ENCODE measurements around the gene WDR44. TPM values are rescaled to one million over a fixed set of nuclear protein-coding genes. Genes with fewer than 3 reads are reported as not detected.

WDR44 gene
- total RNA-seq, 2 experiments from 2014 or later, result 26.5 to 29.7 TPM

DNA sequence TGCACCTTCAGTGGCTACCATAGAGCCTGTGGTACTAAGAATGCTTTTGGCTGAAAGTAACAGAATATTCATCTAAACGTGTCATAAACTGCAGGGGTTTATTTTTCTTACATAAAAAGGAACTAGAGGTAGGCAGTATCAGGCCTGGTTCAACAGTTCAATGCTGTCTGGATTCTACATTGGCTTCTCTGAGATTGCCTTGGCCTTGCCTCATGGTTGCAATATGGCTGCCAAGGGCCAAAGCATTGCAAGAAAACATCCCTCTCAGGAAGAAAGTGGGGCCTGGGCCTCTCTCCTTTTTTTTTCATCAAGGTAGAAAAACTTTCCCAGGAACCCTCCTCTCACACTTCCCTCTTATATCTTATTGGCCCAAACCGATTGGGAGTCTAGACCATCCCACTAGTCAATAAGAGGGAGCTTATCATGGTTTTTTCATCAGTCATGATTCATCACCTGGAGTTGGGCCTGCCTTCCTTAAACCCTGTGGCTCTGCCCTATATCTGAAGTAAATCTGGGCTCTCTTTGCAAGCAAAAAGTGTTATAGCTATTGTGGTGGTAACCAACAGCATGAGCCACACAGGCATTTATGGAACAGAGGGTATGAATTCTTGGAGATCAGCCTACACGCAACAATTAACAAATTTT, 147.9 kb downstream of the WDR44 start:
- no peak for ATAC-seq
- H3K4me1 Mint-ChIP-seq (ENCODE audit: low read depth), result peaks cover 22% of the 10 kb centered on the region
- H3K9me3 Mint-ChIP-seq (ENCODE audit: insufficient read depth), result no peaks in the 10 kb centered on the region
- DNase-seq, result no peak
- no peaks in the 10 kb centered on the region for H3K27me3 Mint-ChIP-seq (ENCODE audit: low read depth)
- H3K36me3 Mint-ChIP-seq (ENCODE audit: low read depth), result peaks cover 10% of the 10 kb centered on the region
- no peak overlapping the region for H3K4me3 Mint-ChIP-seq
- H3K27ac Mint-ChIP-seq, result no peak overlapping the region
- ChIA-PET POLR2A (interaction anchor here (4.1 kb wide), 1 partner anchor 39 kb away, joined by 155 read pairs; no protein-coding TSS in a partner anchor), CTCF (no interaction called here)

DNA sequence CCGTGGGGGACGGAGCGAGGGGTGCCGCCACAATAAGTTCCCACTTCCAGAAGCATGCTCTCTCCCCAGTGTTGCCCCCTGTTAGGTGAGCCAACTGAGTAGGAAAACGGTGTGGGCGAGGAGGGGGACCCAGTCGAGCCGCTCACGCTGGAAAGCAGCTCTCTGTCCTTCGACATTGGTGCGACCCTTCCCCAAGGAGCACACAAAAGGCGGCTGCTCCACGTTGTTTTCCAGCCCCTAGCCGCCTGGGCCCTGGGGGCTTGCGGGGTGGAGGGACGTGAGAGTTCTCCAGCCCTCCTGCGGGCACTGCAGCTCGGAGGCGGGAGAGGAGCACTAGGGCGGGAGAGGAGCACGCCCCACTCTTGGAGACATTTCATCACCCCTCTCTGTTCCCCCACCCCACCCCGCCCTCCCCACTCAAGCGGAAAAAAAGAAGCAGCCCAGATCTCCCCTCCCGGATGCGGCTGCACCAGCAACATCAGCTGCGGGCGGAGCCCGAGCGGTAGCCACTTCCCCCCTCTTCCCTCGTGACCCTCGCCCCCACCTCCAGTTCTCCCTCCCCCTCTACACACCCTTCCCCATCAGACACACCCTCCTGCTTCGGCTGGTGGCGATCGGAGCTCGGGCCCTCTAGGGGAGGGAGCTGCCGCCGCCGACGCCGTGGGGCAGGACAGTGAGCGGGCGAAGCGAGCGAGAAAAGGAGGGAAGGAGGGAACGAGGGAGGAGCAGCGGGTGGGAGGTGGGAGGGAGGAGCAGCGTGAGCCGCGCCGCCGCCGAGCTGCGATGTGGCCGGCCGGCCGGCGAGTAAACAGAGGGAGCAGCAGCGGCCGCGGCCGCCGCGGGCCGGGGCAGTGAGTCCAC, 149.4 kb downstream of the WDR44 start, which contains the start of gene DOCK11:
Gene DOCK11 (plus strand): TSS at position 755 of the 861 bp plus-strand sequence. CDS start 157 bp downstream, outside the sequence.
- Mint-ChIP-seq H3K36me3 (ENCODE audit: low read depth) (peaks cover 11% of the 10 kb centered on the region), H3K27ac (peak within 1 kb of the TSS; percentile 99), H3K27me3 (ENCODE audit: low read depth) (no peaks in the 10 kb centered on the region), H3K9me3 (ENCODE audit: insufficient read depth) (no peaks in the 10 kb centered on the region), H3K4me3 (peak within 1 kb of the TSS; percentile 99), H3K4me1 (ENCODE audit: low read depth) (peaks cover 31% of the 10 kb centered on the region)
- ATAC-seq (peak; percentile 72), DNase-seq (peak; percentile 89)
- CTCF ChIA-PET, result interaction anchor here (0.9 to 3.8 kb wide), 5 partner anchors 19 to 107 kb away, joined by 3 to 23 read pairs (median 4); no protein-coding TSS in a partner anchor
- POLR2A ChIA-PET, result interaction anchor here (0.6 to 5.1 kb wide), 10 partner anchors 25 to 217 kb away, joined by 3 to 155 read pairs (median 8); partner anchors contain the start of gene WDR44

DNA sequence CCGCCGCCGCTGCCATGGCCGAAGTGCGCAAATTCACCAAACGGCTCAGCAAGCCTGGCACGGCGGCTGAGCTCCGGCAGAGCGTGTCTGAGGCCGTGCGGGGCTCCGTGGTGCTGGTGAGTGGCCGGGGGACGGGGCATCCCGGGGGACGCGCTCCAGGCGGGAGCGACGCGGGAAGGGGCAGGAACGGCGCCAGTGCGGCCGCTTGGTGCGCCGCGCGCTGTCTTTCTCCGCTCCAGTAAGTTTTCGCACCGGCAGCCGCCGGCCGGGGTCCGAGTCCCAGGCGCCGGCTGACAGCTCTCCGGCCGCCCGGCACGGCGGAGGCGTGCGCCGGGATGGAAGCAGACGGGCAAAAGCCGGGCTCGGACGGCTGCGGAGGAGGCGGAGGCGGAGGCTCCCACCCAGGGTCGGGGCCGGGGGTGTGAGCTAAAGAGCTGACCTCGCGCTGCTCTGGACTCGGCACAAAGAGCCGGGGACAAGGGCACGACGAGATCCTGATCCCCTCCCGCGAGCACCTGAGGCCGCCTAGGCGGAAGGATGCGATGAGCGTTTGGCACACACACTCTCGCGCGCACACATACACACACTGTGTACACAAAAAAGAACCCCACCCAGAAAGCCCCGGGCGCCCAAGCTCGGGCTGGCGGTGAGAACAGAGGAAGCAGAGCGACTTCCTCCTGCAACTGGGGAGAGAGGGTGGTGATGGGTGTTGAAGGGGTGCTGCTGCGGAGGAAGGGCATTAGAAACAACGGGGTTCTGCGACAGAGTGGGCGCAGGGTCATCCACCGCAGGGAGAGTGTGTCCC, 150.3 kb downstream of the WDR44 start:
- no peaks in the 10 kb centered on the region for H3K27me3 Mint-ChIP-seq (ENCODE audit: low read depth)
- ATAC-seq, result peak; percentile 75
- peak overlapping the region; percentile 99 for H3K27ac Mint-ChIP-seq
- H3K4me3 Mint-ChIP-seq, result peak overlapping the region; percentile 99
- DNase-seq, result peak; percentile 89
- no peaks in the 10 kb centered on the region for H3K9me3 Mint-ChIP-seq (ENCODE audit: insufficient read depth)
- H3K4me1 Mint-ChIP-seq (ENCODE audit: low read depth), result peaks cover 31% of the 10 kb centered on the region
- H3K36me3 Mint-ChIP-seq (ENCODE audit: low read depth), result peaks cover 11% of the 10 kb centered on the region
- CTCF ChIA-PET, result interaction anchor here (0.8 to 3.8 kb wide), 6 partner anchors 36 to 106 kb away, joined by 3 to 23 read pairs (median 5); no protein-coding TSS in a partner anchor
- POLR2A ChIA-PET, result interaction anchor here (0.9 to 5.1 kb wide), 11 partner anchors 12 to 149 kb away, joined by 3 to 155 read pairs (median 9); partner anchors contain the start of gene WDR44

DNA sequence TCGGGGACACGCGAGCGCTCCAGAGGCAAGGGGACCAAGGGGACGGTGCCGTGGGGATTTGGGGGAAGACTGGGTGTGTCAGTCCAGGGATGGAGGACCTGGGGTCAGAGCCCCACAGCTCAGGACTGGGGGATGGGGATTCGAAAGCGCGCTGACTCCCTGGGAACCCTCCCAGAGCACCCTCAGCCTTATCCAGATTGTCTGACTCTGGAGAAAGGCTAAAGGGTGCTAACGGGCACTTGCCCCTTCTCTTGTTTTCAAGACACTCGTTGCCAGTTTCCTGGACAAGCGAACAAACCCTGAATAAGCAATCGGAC, 150.8 kb downstream of the WDR44 start:
- ATAC-seq (peak; percentile 18), DNase-seq (no peak)
- peaks cover 31% of the 10 kb centered on the region for H3K4me1 Mint-ChIP-seq (ENCODE audit: low read depth)
- peak overlapping the region; percentile 99 for H3K4me3 Mint-ChIP-seq
- ChIA-PET POLR2A (interaction anchor here (0.7 to 5.1 kb wide), 13 partner anchors 12 to 1092 kb away, joined by 3 to 155 read pairs (median 8); partner anchors contain the start of gene WDR44), CTCF (interaction anchor here (0.8 to 3.8 kb wide), 5 partner anchors 37 to 105 kb away, joined by 3 to 23 read pairs (median 6); no protein-coding TSS in a partner anchor)
- peak overlapping the region; percentile 99 for H3K27ac Mint-ChIP-seq
- H3K9me3 Mint-ChIP-seq (ENCODE audit: insufficient read depth), result no peaks in the 10 kb centered on the region
- H3K27me3 Mint-ChIP-seq (ENCODE audit: low read depth), result no peaks in the 10 kb centered on the region
- H3K36me3 Mint-ChIP-seq (ENCODE audit: low read depth), result peaks cover 11% of the 10 kb centered on the region

DNA sequence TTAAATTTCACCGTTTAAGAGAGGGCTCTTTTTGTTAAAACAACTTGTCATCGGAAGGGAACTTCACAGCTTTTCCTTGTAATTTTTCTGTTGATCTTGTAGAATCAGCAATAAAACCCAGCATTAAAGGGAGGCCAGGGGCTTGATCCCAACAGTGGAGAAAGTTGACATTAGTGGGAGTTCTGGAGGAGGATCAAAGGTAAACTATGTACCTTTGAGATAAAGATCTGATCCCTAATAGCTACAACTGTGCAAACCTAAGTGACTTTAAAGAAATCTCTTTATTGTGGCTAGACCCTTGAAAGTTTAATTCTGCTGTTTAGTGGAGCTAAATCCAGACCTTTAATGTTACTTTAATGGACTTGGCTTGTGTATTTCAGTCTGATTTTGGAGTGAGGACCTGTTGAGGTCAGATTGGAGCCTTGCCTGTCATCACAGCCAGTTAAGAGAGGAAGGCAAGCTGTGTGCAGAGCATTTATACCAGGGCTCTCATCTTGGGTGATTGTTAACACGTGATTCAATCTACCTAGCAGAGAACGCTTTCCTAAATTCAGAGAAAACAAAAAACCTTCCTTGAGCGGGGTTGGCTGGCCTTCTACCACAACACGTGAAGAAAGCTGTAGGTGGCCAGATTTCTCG, 151.4 kb downstream of the WDR44 start:
- ATAC-seq, result peak; percentile 34
- H3K4me3 Mint-ChIP-seq, result peak overlapping the region; percentile 99
- peak; percentile 56 for DNase-seq
- H3K27me3 Mint-ChIP-seq (ENCODE audit: low read depth), result no peaks in the 10 kb centered on the region
- ChIA-PET POLR2A (interaction anchor here (0.5 to 5.1 kb wide), 17 partner anchors 9 to 1092 kb away, joined by 3 to 155 read pairs (median 5); partner anchors contain the start of gene WDR44), CTCF (interaction anchor here (0.8 to 3.8 kb wide), 4 partner anchors 38 to 105 kb away, joined by 3 to 23 read pairs (median 6); no protein-coding TSS in a partner anchor)
- peaks cover 37% of the 10 kb centered on the region for H3K4me1 Mint-ChIP-seq (ENCODE audit: low read depth)
- peaks cover 14% of the 10 kb centered on the region for H3K36me3 Mint-ChIP-seq (ENCODE audit: low read depth)
- no peaks in the 10 kb centered on the region for H3K9me3 Mint-ChIP-seq (ENCODE audit: insufficient read depth)
- peak overlapping the region; percentile 99 for H3K27ac Mint-ChIP-seq

DNA sequence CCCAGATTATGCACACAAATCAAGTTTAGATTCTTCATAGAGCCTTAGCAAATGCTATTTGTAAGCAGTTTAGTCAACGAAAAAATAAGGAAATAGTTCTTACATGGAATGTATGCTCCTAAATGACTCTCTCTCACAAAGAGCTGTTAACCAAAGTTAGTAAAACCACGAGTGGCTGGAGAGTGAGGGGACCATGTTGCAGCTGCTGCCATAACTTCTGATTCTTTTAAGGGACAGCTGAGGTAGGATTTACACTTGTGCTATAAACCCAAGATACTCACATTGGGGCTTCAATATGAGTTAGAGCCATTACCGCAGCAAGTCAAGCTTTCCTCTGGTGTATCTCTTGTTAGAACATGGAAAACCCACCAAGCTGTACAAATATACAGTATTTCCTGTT, 152.4 kb downstream of the WDR44 start:
- no peaks in the 10 kb centered on the region for H3K9me3 Mint-ChIP-seq (ENCODE audit: insufficient read depth)
- H3K4me1 Mint-ChIP-seq (ENCODE audit: low read depth), result peaks cover 47% of the 10 kb centered on the region
- ChIA-PET POLR2A (interaction anchor here (1.1 to 5.1 kb wide), 3 partner anchors 20 to 151 kb away, joined by 5 to 46 read pairs (median 22); partner anchors contain the start of gene WDR44), CTCF (interaction anchor here (1.1 to 1.5 kb wide), 2 partner anchors 39 kb away, joined by 4 to 7 read pairs; no protein-coding TSS in a partner anchor)
- peak overlapping the region; percentile 99 for H3K27ac Mint-ChIP-seq
- no peaks in the 10 kb centered on the region for H3K27me3 Mint-ChIP-seq (ENCODE audit: low read depth)
- DNase-seq, result no peak
- peaks cover 15% of the 10 kb centered on the region for H3K36me3 Mint-ChIP-seq (ENCODE audit: low read depth)
- H3K4me3 Mint-ChIP-seq, result peak overlapping the region; percentile 99
- no peak for ATAC-seq

DNA sequence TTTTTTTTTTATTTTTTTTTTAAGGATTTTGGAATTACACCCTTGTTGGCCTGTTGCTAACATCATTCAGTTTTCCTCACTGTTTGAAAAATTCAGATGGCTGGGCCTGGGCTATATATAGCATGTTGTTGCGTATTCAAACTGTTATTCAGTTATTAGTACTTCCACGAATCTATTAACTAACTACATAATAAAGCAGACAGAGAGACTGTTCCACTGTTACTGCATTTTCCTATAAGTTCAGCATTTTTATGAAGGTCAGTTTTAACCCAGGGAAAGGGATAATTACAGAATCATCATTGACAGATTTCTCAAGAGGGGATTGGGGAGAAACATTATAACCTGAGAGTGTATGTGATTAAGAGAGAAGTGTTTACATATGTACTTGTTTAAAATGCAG, 152.8 kb downstream of the WDR44 start:
- ChIA-PET POLR2A (interaction anchor here (5.1 kb wide), 1 partner anchor 24 kb away, joined by 46 read pairs; no protein-coding TSS in a partner anchor), CTCF (interaction anchor here (1.1 to 1.5 kb wide), 2 partner anchors 39 kb away, joined by 4 to 7 read pairs; no protein-coding TSS in a partner anchor)
- Mint-ChIP-seq H3K9me3 (ENCODE audit: insufficient read depth) (no peaks in the 10 kb centered on the region), H3K36me3 (ENCODE audit: low read depth) (peaks cover 17% of the 10 kb centered on the region), H3K4me1 (ENCODE audit: low read depth) (peaks cover 51% of the 10 kb centered on the region), H3K27me3 (ENCODE audit: low read depth) (no peaks in the 10 kb centered on the region), H3K4me3 (peak overlapping the region; percentile 38), H3K27ac (peak overlapping the region; percentile 60)
- DNase-seq, result no peak
- ATAC-seq, result no peak

DNA sequence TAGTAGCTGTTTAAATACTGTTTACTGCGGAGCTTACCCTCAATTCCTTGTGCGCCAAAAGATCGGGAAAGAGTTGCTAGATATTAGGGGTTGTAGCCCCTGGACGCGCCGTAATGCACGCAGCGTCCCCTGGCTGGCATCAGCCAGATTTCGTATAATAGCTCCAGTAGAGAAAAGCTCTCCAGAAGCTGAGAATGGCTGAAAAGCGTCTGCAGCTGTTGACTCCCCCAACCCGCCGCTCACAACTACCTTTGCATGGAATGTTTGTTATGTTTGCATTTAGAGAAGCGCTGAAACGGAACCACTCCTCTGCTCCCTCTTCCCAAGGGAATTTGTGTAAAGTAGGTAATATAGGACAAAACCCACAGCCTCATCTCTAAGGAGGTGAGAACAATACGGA, 153.4 kb downstream of the WDR44 start:
- ChIA-PET POLR2A (interaction anchor here (5.1 kb wide), 1 partner anchor 23 kb away, joined by 46 read pairs; no protein-coding TSS in a partner anchor), CTCF (interaction anchor here (1.1 to 1.5 kb wide), 3 partner anchors 23 to 40 kb away, joined by 3 to 7 read pairs (median 4); no protein-coding TSS in a partner anchor)
- H3K4me3 Mint-ChIP-seq, result peak overlapping the region; percentile 38
- H3K4me1 Mint-ChIP-seq (ENCODE audit: low read depth), result peaks cover 54% of the 10 kb centered on the region
- no peaks in the 10 kb centered on the region for H3K9me3 Mint-ChIP-seq (ENCODE audit: insufficient read depth)
- no peak for ATAC-seq
- H3K27ac Mint-ChIP-seq, result no peak overlapping the region
- H3K27me3 Mint-ChIP-seq (ENCODE audit: low read depth), result no peaks in the 10 kb centered on the region
- H3K36me3 Mint-ChIP-seq (ENCODE audit: low read depth), result peaks cover 20% of the 10 kb centered on the region
- DNase-seq, result no peak

Measured in activated CD8-positive, alpha-beta T cell treated with anti-CD3 and anti-CD28 coated beads, Interleukin-2, amount 10 ng/mL, durations not matched to agents 7 days and 5 days (primary cell).